Measurements from ENCODE around the gene ASCC2. TPM values are rescaled to one million over a fixed set of nuclear protein-coding genes. Genes with fewer than 3 reads are reported as not detected.
A peak's percentile ranks its signal among the peaks of the same experiment; 100 is the strongest.

Gene ASCC2
- total and polyA plus RNA-seq, 2 experiments from 2014 or later = 30.5 to 31.3 TPM

DNA sequence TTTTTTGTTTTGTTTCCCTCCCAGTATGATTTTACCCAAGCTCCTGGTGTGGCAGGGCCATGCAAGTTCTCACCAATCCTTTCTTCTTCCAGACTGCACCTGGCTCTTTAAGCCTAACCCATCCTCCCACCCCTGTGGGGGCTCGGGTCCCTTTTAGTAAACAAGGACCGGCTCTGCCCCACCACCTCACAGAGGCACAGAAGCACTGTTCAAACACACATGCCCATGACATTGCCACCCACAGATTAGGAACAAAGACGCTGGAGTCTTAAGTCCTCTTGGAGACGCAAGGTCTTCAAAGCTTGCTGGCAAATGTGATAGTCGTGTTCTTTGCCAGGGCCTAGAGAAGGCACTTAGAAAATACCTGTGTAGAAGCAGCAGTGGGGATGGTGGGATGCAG, 52.0 kb downstream of the ASCC2 start:
- Mint-ChIP-seq H3K36me3 (ENCODE audit: low read depth) (peaks cover 14% of the 10 kb centered on the region), H3K27me3 (ENCODE audit: insufficient read depth, low read depth, poor library complexity) (peaks cover 6% of the 10 kb centered on the region), H3K9me3 (no peaks in the 10 kb centered on the region), H3K4me3 (no peak overlapping the region), H3K27ac (peak overlapping the region; percentile 78), H3K4me1 (peaks cover 13% of the 10 kb centered on the region)
- DNase-seq (ENCODE audit: low spot score) = no peak
- H3K9me2 ChIP-seq (ENCODE audit: insufficient read depth) = no peaks in the 10 kb centered on the region
- no peaks in the 10 kb centered on the region for H3F3A ChIP-seq (replicated peaks; ENCODE audit: low read depth)
- no peaks in the 10 kb centered on the region for H3K4me1 ChIP-seq (ENCODE audit: insufficient read depth)
- TF ChIP-seq, protein P1, sequence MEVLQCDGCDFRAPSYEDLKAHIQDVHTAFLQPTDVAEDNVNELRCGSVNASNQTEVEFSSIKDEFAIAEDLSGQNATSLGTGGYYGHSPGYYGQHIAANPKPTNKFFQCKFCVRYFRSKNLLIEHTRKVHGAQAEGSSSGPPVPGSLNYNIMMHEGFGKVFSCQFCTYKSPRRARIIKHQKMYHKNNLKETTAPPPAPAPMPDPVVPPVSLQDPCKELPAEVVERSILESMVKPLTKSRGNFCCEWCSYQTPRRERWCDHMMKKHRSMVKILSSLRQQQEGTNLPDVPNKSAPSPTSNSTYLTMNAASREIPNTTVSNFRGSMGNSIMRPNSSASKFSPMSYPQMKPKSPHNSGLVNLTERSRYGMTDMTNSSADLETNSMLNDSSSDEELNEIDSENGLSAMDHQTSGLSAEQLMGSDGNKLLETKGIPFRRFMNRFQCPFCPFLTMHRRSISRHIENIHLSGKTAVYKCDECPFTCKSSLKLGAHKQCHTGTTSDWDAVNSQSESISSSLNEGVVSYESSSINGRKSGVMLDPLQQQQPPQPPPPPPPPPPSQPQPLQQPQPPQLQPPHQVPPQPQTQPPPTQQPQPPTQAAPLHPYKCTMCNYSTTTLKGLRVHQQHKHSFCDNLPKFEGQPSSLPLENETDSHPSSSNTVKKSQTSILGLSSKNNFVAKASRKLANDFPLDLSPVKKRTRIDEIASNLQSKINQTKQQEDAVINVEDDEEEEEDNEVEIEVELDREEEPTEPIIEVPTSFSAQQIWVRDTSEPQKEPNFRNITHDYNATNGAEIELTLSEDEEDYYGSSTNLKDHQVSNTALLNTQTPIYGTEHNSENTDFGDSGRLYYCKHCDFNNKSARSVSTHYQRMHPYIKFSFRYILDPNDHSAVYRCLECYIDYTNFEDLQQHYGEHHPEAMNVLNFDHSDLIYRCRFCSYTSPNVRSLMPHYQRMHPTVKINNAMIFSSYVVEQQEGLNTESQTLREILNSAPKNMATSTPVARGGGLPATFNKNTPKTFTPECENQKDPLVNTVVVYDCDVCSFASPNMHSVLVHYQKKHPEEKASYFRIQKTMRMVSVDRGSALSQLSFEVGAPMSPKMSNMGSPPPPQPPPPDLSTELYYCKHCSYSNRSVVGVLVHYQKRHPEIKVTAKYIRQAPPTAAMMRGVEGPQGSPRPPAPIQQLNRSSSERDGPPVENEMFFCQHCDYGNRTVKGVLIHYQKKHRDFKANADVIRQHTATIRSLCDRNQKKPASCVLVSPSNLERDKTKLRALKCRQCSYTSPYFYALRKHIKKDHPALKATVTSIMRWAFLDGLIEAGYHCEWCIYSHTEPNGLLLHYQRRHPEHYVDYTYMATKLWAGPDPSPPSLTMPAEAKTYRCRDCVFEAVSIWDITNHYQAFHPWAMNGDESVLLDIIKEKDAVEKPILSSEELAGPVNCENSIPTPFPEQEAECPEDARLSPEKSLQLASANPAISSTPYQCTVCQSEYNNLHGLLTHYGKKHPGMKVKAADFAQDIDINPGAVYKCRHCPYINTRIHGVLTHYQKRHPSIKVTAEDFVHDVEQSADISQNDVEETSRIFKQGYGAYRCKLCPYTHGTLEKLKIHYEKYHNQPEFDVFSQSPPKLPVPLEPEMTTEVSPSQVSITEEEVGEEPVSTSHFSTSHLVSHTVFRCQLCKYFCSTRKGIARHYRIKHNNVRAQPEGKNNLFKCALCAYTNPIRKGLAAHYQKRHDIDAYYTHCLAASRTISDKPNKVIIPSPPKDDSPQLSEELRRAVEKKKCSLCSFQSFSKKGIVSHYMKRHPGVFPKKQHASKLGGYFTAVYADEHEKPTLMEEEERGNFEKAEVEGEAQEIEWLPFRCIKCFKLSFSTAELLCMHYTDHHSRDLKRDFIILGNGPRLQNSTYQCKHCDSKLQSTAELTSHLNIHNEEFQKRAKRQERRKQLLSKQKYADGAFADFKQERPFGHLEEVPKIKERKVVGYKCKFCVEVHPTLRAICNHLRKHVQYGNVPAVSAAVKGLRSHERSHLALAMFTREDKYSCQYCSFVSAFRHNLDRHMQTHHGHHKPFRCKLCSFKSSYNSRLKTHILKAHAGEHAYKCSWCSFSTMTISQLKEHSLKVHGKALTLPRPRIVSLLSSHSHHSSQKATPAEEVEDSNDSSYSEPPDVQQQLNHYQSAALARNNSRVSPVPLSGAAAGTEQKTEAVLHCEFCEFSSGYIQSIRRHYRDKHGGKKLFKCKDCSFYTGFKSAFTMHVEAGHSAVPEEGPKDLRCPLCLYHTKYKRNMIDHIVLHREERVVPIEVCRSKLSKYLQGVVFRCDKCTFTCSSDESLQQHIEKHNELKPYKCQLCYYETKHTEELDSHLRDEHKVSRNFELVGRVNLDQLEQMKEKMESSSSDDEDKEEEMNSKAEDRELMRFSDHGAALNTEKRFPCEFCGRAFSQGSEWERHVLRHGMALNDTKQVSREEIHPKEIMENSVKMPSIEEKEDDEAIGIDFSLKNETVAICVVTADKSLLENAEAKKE (CRISPR knock-in tag; IDR thresholded peaks at IDR 0.05) = no peak
- TF ChIP-seq JUNB (IDR thresholded peaks at IDR 0.05; ENCODE audit: unreplicated experiment) = no peak
- TF ChIP-seq EZH2phosphoT487 (IDR thresholded peaks at IDR 0.05; ENCODE audit: unreplicated experiment) = no peak
- TF ChIP-seq EZH2 (IDR thresholded peaks at IDR 0.05; ENCODE audit: low read depth, unreplicated experiment) = no peak
- no peak for TF ChIP-seq REST (IDR thresholded peaks at IDR 0.05; ENCODE audit: unreplicated experiment)
- TF ChIP-seq CREB1 (CRISPR knock-in tag; IDR thresholded peaks at IDR 0.05; ENCODE audit: low read depth) = no peak
- no peak for TF ChIP-seq NANOG (IDR thresholded peaks at IDR 0.05; ENCODE audit: borderline replicate concordance)
- no peak for TF ChIP-seq STAT1 (IDR thresholded peaks at IDR 0.05; ENCODE audit: unreplicated experiment)
- TF ChIP-seq ZNF331 (CRISPR knock-in tag; IDR thresholded peaks at IDR 0.05; ENCODE audit: low read depth) = no peak
- TF ChIP-seq CTCF (conservative IDR thresholded peaks at IDR 0.05; ENCODE audit: low read depth in 2 of 2) = no peak
- TF ChIP-seq, protein P2, sequence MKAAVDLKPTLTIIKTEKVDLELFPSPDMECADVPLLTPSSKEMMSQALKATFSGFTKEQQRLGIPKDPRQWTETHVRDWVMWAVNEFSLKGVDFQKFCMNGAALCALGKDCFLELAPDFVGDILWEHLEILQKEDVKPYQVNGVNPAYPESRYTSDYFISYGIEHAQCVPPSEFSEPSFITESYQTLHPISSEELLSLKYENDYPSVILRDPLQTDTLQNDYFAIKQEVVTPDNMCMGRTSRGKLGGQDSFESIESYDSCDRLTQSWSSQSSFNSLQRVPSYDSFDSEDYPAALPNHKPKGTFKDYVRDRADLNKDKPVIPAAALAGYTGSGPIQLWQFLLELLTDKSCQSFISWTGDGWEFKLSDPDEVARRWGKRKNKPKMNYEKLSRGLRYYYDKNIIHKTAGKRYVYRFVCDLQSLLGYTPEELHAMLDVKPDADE (IDR thresholded peaks at IDR 0.05) = no peak
- no peak for TF ChIP-seq ZNF114 (CRISPR knock-in tag; IDR thresholded peaks at IDR 0.05)
- TF ChIP-seq POLR2AphosphoS5 (IDR thresholded peaks at IDR 0.05; ENCODE audit: low read depth) = no peak
- no peak overlapping the region for H3K4me2 ChIP-seq
- H2AFZ ChIP-seq = no peak overlapping the region
- H3K27me3 ChIP-seq (ENCODE audit: insufficient read depth) = no peaks in the 10 kb centered on the region
- no peak overlapping the region for H3K27ac ChIP-seq (ENCODE audit: low read depth)
- ATAC-seq = peak; percentile 31
- no peaks in the 10 kb centered on the region; the same call in 1 of the 2 replicates for H3K36me3 ChIP-seq (ENCODE audit: insufficient read depth)
- H3K4me3 ChIP-seq = no peak overlapping the region
- H3K79me2 ChIP-seq (replicated peaks; ENCODE audit: insufficient read depth) = no peaks in the 10 kb centered on the region
- H4K20me1 ChIP-seq (replicated peaks; ENCODE audit: insufficient read depth) = no peaks in the 10 kb centered on the region
